NCI-H69 (cell line): ENCODE results near the gene PRDM16.
"Not testable (repeated sequence)": the region's sequence is repeated elsewhere in the genome, so short reads cannot be mapped to it uniquely, and the experiment has no call there.

ENCODE experiments used
- DNase-seq: peaks from one replicate; lab custom pipeline; 2025; lab: John Stamatoyannopoulos, UW

The PRDM16 gene

GRCh38 chr1:3229081-3229725 is 160.2 kb downstream of the PRDM16 start:
- DNase-seq, result no peak

DNA sequence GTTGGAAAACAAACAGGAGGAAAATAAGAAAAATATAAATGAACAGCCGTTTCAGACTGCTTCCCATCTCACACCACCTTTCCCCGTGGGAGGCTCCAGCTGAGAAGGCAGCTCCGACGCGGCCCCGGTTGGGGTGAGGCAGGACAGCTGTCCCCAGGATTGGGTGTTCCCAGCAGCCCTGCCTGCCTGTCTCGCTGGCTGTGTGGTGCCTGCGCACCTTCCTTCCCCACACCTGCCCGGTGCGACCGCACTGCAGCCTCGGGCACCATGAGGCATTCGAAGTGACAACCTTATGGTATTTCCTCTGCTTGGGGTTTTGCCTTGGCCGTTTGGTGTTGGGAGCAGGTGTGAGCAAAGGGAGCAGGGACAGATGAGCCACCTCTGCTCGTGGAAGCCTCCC is 161.6 kb downstream of the PRDM16 start:
- no peak for DNase-seq

DNA sequence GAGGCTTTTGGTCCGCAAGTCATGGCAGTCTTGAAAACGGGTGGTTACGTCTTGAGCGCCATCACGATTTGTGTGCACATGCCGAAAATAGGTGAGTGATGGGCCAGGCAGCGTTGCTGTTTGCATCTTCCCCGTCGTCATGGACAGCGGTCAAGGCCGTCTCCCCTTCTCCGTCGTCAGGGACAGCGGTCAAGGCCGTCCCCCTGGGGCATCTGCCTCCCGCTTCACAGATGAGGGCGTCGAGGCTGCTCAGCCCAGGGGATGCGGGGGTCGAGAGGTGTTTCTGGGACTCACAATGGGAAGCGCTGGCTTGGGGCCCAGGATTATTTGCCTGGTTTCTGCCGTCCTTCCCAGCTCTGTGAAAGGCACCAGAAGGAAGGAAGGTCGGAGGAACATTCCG is 162.2 kb downstream of the PRDM16 start:
- DNase-seq, result no peak

GRCh38 chr1:3231826-3232225 is 162.8 kb downstream of the PRDM16 start:
- DNase-seq, result no peak

DNA sequence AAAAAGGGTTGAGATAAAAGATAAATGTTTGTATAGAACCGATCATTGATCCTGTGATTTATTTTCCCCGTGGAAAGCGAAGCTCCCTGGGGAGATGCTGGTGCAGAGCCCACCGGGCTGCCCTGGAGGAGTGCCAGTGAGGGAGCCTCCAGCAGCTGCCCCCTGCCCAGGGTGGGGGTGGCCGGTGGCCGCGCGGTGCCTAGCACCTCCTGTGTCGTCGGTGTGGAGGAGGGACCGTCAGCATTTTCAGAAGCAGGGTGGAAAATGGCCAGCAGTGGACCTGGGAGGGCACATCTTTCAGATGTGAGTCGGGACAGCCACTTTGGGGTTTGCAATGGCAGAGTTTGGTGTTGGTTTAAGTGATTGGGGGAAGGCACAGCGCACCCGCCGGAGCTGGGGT is 164.0 kb downstream of the PRDM16 start:
- DNase-seq, result no peak

- no peak for DNase-seq
Measured at GRCh38 chr1:3233551-3233950, 164.5 kb downstream of the PRDM16 start.

- no peak for DNase-seq
Measured at GRCh38 chr1:3234281-3234680, 165.3 kb downstream of the PRDM16 start.

- DNase-seq, result no peak
Measured at GRCh38 chr1:3234956-3235355, 166.0 kb downstream of the PRDM16 start.

DNA sequence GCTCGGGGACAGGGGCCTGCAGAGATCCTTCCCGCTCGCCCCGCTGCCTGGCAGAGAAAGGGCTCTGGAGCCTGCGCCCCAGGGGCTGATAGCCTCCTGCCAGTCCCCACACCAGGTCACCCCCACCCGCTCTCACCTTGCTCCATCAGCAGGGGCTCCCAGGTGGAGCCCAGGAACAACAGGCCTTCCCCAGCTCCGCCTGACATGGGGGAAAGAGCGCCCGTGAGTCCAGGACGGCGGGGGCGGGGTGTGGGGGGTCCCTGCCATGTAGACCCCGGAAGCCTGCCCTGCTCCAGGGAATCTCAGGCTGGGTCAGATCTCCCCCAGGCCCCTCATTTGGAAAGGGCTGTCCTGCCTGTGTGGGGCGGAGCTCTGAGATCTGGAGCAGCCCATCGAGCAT is 166.5 kb downstream of the PRDM16 start:
- no peak for DNase-seq

DNA sequence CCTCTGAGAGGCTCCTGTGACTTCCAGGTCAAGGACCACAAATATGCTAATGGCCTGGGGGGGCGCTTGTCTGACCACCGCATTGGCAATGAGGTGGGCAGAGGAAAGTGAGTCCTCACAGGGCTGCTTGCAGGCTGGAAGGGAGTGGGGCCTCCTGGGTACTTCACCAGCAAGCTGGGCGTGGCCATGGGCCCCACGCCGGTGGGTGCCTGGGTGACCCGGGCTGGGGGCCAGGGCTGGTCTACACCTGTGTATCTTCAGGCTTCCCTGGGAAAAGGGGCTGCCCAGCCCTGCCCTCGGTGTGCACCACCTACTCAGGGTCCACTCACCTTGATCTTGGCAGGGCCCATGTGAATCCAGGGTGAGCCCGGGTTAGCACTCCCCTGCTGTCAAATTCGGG is 167.4 kb downstream of the PRDM16 start:
- no peak for DNase-seq

GRCh38 chr1:3236955-3237354 is 168.0 kb downstream of the PRDM16 start:
- no peak for DNase-seq

DNA sequence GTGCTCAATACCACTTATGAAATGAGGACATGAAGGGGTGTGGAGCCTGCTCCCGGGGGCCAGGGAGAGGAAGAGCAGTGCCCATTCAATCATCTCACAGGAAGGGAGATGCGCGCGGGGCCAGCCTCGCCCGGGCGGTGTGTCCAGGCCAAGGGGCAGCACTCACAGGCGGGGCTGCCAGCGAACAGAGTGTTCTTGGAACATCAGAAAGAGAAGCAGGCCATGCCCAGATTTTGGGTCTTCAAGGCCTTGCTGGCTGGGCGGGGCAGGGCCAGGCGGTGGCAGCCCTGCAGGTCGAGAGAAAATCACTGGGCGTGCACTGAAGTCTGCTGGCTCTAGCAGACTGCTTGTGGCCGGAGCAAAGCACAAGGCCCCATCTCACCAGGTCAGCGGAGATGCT is 168.6 kb downstream of the PRDM16 start:
- DNase-seq, result no peak

GRCh38 chr1:3237994-3238702 is 169.1 kb downstream of the PRDM16 start:
- no peak for DNase-seq

DNA sequence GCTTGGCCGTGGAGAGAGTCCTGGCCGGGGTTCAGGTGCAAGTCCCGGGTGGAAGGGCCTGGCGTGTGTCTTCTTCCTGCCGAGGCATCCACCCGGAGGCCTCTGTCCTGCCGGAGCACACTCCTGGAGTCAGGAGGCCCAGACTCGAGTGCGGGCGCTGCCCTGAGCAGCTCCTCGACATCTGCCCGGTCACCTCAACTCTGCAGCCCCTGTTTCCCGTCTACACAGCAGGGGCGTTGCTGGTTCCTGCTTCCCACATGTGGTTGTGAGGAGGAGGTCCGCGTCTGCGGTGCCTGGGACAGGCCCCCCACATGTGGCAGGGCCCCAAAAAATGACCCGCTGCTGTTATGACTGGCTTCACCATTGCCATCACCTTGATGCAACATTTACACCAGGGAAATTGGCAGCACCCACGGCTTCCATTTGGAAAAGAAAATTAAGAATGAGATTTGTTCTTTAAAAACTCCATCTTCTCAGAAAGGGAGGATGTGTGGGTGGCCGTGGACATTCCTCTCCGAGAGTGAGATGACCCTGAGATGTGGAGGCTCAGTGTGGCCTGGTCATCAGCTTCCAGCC is 169.8 kb downstream of the PRDM16 start:
- no peak for DNase-seq

DNA sequence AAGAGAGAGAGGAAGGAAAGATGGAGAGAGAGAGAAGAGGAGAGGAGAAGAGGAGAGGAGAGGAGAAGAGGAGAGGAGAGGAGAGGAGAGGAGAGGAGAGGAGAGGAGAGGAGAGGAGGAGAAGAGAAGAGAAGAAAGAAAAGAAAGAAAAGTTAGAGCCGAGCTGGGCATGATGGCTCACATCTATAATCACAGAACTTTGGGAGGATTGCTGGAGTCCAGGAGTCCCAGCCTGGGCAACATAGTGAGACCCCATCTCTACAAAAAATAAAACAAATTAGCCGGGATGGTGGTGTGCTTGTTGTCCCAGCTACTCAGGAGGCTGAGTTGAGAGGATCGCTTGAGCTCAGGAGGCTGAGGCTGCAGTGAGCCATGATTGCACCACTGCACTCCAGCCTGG is 171.0 kb downstream of the PRDM16 start:
- not testable (repeated sequence) for DNase-seq

DNA sequence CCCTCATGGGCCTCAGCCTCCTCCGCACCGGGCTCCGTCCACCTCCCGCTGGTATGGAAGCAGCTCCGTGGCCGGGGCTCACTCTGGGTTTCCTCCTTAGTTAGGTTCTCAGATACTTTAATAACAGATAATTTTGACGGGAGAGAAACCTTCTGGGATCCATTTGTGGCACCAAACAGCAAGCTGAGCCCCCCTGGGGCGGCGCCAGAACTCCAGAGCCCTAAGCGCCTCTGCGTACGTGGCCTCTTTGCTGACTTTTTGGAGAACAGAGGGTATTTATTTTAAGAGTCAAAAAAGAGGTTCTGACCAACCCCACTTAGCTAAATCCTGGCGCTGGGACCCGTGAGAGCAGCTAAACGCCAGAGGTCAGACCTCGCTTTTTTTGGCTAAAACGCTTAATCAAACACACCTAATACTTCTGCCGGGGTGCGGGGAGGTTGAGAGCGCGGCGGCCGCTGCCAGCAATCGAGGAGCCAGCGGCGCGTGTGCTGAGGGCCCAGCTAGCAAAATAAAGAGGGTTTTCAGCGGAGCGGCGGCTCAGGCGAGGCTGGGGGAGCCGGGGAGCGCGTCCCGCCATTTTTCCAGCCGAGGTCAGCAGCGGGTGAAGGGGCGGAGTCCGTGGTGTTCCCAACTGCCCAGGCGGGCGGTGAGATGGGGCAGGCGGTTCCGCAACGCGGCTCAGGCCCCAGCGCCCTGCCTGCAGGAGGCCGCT is 171.7 kb downstream of the PRDM16 start:
- DNase-seq, result no peak

- no peak for DNase-seq
Measured at GRCh38 chr1:3241236-3241550, 172.2 kb downstream of the PRDM16 start.

GRCh38 chr1:3241673-3242407 is 172.8 kb downstream of the PRDM16 start:
- DNase-seq, result no peak

GRCh38 chr1:3242408-3243260 is 173.6 kb downstream of the PRDM16 start:
- no peak for DNase-seq

DNA sequence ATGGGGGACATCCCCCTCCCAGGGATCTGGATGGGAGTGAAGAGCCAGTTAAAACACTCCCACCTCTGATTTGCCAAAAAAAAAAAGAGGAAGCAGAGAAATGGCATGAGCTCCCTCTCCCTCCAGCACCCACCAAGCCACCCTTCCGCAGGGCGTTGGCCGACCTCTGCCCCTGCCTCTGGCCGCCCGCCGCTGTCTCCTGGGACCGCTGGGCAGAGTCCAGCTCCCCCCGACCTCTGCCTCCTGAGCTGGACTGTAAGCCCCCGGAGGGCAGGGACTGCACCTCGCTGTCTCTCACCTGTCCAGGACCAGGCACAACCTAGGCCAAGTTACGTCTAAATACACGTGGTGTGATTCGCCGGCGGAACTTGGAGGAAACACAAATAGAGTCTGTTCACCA is 174.3 kb downstream of the PRDM16 start:
- DNase-seq, result no peak
